NCI-H2196 (cell line): ENCODE data around the gene GPR52.

Experiments
- DNase-seq: peaks from one replicate; lab custom pipeline; 2025; ENCODE audit not compliant: unreplicated experiment; lab: John Stamatoyannopoulos, UW

Gene GPR52

GRCh38 chr1:174465855-174466254 lies 18.1 kb downstream of the GPR52 start:
- DNase-seq = no peak

- DNase-seq = no peak
These were observed 18.8 kb downstream of the GPR52 start for GRCh38 chr1:174466607-174467006.

GRCh38 chr1:174469052-174469451 lies 21.3 kb downstream of the GPR52 start:
- no peak for DNase-seq

GRCh38 chr1:174469687-174470086 lies 21.9 kb downstream of the GPR52 start:
- no peak for DNase-seq

- DNase-seq = no peak
These were observed 31.5 kb downstream of the GPR52 start for GRCh38 chr1:174479281-174479680.

GRCh38 chr1:174480324-174480723 lies 32.6 kb downstream of the GPR52 start:
- DNase-seq = no peak

- no peak for DNase-seq
These were observed 43.8 kb downstream of the GPR52 start for GRCh38 chr1:174491606-174492005.

GRCh38 chr1:174497478-174497877 lies 49.7 kb downstream of the GPR52 start:
- DNase-seq = no peak
